NCI-H187 treated with DMSO at 0.1 percent for 48 hours (cell line): ENCODE results near the gene NUP107.

Source experiments
- DNase-seq: peaks from one replicate; lab custom pipeline; 2025; lab: John Stamatoyannopoulos, UW

NUP107 gene

DNA sequence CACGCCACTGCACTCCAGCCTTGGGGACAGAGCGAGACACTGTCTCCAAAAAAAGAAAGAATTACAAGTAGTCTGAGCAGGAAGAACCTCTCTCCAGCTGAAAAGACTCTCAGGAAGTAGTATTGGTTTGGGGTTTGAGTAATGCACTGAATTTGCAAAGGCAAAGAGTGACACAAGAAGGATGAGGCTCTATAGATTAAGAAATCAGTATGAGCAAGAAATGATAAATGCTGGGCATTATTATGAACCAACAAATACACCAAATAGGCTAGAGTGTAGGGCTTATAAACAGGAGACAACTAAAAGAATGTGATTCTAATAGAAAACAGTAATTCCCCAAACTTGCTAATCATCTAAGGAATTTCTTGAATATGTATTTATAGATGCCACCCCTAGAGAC, 56.6 kb downstream of the NUP107 start:
- DNase-seq, result no peak

DNA sequence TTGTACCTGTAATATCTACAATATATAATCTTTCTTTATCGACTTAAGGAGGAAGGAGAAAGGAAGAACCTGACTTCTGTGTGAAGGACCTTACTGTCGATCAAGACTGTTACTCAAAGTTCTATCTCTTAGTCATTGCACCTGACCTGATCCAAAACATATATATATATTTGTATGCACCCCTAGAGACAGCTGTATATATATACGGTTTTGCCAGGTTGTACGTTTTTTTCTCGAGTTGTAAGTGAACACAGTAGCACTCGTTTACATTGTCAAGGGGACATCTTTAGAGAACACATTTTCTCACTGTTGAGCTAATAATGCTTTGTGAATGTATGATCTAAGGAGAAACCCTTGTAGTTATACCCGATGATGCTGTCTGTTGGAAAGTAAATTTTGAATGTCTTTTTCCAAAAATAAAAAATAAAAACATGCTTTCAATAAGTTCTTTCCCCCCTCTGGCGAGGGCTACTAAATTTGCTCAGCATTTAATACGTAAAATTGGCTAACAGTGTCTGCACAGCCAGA, 58.7 kb downstream of the NUP107 start:
- DNase-seq, result no peak

DNA sequence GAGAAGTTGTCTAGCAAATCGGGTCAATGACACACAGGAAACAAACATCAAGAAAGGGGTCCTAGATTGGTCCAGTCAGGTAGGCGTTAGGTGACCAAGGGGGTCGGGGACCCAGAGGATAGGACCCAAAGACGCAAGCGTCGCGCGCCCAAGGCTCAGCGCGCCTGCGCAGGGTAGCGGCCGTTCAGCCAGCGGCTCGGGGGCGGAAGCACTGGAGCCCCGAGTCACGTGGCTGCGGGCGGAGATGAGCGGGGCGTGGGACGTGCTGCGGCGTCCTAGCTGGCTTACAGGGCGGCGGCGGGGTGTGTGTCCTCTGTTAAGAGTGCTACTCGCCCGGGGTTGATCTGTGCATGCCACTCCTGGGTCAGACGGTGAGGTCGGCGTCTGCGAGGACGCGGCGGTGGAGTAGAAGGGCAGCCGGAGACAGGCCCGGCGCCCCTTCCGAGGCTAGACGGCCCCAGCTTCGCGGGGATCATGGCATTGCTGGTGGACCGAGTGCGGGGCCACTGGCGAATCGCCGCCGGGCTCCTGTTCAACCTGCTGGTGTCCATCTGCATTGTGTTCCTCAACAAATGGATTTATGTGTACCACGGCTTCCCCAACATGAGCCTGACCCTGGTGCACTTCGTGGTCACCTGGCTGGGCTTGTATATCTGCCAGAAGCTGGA, 59.3 kb downstream of the NUP107 start, which contains the start of gene SLC35E3:
Gene SLC35E3, plus strand, starts transcription at position 273 of the 668 bp plus-strand sequence. Its CDS starts 202 bp downstream, at position 475.
- DNase-seq, result peak; percentile 80

DNA sequence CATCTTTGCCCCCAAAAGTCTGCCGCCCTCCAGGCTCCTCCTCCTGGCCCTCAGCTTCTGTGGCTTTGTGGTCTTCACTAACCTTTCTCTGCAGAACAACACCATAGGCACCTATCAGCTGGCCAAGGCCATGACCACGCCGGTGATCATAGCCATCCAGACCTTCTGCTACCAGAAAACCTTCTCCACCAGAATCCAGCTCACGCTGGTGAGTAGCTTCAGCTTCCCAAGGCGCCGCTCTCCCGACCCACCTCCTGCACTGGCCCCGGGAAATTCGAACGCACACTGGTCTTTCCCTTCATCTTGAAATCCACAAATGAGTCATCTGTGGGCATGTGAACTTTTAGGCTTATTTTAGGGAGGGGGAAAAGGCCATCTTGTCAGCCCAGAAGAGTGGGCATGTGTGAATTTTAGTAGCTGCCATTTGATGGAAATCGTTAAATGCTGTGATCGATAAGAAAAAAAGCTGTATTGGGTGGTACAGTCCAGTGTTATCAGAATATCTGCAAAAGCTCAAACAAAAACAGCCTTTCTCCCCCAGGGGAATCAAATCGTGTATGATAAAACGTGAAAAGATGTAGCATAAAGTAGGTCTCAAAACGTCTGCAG, 59.9 kb downstream of the NUP107 start:
- DNase-seq, result no peak

DNA sequence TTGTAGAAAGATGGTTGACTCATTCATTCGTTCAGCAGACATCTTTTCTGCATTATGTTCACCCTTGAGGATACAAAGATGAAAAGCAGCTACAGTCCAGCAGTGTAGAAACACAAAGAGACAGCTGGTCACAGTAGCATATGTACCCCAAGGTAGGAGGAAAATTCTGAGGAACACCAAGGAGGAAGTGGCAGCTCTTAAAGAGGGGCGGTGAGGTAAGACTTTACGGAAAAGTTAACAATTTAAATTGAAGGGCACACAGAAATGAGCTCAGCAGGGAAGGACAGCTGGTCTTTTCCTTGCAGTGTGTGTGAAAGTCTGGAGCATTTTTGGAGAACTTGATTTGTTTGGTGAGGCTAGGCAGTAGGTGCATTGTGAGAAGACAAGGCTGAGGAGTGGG, 62.7 kb downstream of the NUP107 start:
- no peak for DNase-seq

DNA sequence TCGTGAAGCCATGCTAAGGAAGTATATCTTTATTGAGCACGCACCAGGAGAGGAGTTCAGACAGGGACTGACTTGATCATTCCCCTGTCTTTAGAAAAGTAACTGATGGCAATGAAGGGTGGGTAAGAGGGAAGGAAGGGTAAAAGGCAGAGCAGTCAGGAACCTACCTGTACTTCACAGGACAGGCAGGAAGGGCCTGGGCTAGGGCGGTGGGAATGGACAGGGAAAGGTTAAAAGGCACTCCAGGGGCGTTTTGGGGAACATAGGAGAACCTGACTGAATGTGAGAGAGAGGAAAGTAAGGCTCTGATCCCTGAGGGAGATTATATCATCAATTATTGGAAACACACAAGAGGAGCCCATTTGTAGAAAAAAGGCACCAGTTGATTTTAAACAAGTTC, 63.1 kb downstream of the NUP107 start:
- no peak for DNase-seq

DNA sequence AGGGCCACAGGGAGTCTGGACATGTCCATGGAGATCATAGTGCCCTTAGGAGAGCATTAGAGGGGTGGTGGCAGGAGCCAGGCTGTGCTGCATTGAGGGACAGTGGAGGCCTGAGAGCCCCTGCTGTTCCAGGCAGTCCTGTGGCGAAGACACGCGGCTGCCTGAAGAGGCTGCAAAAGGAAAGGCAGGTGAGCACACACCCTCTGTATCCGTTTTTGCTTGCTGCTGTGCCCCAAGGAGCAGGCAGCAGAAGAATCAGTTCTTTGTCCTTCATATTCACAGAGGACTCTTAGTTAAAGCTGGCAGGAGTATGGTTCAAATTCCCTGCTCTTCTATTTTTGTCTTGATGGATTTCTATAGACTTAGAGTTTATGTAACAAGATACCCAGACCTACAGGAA, 63.7 kb downstream of the NUP107 start:
- DNase-seq, result no peak

DNA sequence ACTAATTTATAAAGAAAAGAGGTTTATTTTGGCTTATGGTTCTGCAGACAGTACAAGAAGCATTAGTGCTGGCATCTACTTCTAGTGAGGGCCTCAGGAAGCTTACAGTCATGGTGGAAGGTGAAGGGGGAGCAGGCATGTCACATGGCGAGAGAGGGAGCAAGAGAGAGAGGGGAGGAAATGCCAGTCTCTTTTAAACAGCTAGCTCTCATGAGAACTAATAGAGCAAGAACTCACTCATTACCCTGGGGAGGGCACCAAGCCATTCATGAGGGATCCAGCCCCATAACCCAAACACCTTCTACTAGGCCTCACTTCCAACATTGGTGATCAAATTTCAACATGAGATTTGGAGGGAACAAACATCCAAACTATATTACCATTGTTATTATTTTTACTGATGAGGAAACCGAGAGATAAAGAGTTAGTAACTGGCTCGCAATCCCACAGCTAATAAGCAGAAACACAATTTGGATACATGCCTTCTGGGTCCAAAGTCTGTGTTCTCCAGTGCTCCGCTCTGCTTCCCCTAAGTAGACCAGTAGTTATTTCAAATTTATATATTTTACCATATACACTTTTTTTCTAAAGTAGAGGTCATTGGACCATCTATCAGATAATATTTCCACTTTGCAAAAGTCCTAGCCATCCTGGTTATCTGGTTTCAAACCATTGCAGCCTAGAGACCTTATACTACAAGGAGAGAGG, 68.9 kb downstream of the NUP107 start:
- DNase-seq, result no peak

DNA sequence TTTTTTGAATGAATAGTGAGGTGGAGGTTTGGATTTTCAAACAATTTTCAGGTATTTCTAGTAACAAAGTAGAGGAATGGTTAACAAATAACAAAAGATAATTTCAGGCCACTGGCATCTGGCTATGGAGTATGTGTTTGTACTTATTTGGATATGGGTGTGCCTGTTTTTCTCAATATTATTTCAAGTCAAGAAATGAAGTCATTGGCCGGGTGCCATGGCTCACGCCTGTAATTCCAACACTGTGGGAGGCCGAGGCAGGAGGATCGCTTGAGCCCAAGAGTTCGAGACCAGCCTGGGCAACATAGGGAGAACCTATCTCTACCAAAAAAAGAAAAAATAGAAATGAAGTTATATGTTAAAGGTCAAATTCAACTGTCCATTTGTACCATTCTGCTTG, 73.1 kb downstream of the NUP107 start:
- DNase-seq, result no peak

DNA sequence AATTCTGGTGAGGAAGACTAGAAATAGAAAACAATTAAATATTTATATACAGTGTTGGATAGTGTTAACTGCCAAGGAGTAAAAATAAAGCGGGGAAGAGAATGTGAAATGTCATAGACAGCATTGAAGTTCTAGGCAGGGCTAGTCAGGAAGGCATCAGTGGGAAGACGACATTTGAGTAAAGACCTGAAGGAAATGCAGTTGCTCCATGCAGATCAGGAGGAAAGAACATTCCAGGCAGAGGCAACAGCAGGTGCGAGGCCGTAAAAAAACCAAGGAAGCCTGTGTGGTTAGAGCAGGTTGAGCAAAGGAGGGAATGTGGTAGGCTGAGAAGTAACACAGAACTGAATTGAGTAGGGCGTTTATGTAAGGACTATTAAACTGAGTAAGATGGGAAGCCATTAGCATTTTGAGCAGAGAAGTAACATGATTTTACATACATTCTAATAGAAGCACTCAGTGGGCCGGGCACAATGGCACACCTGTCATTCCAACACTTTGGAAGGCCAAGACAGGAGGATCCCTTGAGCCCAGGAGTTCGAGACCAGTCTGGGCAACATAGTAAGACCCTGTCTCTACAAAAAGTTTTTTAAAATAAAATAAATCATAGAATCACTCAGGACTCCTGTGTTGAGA, 74.1 kb downstream of the NUP107 start:
- no peak for DNase-seq

DNA sequence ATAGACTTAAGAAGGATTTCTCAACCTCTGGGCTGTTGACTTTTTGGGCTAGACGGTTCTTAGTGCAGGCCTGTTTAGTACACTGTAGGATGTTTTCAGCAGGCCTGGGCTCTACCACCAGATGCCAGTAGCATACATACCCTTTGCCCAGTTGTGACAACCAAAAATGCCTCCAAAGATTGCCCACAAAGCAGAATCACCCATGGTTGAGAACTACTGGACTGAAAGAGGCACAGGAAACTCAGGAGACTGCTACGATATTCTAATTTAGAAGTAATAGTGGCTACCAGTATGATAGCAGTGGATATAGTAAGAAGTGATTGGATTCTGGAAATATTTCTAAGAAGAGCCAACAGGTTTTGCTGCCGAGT, 74.6 kb downstream of the NUP107 start:
- no peak for DNase-seq

DNA sequence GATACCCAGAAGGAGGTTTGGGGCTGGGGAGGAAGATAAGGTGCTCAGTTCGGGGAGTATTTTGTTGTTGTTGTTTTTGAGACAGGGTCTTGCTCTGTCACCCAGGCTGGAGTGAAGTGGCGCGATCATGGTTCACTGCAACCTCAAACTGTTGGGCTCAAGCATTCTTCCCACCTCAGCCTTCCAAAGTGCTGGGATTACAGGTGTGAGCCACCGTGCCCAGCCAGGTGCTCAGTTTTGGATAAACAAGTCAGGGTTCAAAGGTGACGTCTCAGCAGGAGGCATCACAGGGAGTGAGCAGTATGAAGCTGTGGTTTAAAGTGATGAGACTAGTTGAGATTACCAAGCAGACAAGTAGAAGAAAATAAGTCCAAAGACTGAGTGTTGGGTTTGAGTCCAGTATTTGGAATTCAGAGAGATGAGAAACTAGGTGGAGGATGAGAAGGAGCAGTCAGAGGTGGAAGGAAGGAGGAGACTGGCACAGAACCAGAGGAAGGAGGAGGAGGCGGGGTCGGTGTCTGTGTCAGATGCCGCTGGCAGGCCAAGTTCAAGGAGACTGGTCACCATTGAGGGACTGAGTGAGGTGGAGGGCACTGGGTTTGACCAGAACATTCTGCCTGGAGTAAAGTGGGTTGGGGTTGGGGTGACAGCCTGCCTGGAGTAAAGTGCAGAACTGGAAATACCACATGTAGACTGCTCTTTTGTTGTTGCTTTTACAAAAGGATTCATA, 75.3 kb downstream of the NUP107 start:
- DNase-seq, result no peak

DNA sequence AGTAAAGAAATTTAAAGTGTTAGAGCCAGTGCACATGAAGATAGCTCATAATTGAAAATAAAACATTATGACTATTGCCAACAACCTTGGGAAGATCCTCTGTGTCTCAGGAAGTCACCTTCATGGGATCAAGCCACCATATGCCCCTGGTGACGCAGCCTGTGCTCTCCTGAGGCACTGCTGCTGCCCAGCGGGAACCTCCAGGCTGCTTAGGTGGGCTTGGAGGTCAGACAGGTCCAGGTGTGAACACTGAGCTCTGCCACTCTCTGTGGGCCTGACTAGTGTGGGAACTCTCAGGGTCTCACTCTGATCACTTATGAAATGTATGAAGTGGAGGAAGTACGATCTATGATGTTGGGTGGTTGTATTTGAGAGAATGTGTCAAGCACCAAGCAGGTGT, 75.9 kb downstream of the NUP107 start:
- DNase-seq, result no peak

DNA sequence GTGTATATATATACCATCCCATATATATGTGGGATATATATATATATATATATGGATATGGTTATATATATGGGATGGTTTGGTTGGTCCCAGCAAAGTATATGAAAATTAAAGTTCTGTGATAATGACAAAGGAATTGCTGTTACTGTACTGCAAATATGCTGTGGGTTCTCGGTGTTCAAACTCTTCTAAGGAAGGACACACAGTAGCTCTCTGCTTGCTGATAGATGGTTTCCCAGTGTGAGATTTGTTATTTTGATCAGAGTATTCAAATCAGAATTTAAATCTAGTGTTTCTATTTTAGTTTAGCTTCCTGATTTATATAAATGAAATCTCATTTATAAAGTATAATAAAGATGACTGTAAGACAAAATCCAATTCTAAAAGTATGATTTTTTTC, 78.9 kb downstream of the NUP107 start:
- DNase-seq, result no peak

DNA sequence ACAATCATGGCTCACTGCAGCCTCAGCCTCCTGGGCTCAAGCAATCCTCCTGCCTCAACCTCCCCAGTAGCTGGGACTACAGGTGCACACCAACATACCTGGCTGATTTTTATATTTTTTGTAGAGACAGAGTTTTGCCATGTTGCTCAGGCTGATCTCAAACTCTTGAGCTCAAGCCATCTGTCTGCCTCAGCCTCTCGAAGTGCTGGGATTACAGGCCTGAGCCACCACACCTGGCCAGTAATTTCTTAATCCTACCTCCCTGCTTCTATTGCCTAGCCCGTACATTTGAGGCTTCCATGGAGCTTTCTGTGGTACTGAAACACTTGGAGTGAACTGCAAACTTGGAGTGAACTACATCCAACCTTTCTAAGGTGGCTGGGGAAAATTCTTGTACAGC, 79.9 kb downstream of the NUP107 start:
- DNase-seq, result no peak

DNA sequence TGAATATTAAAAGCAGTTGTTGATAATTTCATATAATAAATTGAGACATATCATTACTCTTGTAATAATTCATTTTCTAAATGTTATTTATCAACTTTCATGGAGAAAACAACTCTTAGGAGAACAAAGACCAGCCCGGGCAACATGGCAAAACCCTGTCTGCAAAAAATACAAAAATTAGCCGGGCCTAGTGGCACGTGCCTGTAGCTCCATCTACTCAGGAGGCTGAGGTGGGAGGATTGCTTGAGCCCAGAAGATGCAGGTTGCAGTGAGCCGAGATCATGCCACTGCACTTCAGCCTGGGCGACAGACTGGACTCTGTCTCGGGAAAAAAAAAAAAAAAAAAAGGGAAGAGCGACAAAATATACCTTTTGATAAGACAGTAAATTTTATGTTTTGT, 80.4 kb downstream of the NUP107 start:
- no peak for DNase-seq

DNA sequence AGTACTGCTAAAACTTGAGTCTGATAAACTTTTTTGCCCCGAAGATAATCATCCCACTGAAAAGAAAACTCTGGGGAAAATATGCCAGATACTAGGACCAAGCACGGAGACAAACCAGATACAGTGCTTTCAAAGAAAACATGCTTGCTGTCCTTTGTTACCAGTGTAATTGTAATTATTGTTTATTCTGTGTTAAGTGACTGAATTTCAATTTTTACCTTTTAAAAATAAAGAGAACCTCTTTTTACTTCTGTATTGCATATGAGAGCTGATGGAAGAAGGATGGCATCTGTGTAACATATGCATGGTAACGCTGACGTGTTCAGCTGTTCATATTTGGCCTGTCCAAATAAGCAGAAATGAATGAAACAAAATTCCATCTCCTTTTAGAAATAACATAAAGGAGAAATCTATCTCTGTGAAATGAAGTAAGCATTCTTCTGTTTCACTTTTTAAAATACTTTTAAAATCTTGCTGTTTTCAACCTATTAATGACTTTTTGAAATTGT, 81.7 kb downstream of the NUP107 start:
- DNase-seq, result no peak

DNA sequence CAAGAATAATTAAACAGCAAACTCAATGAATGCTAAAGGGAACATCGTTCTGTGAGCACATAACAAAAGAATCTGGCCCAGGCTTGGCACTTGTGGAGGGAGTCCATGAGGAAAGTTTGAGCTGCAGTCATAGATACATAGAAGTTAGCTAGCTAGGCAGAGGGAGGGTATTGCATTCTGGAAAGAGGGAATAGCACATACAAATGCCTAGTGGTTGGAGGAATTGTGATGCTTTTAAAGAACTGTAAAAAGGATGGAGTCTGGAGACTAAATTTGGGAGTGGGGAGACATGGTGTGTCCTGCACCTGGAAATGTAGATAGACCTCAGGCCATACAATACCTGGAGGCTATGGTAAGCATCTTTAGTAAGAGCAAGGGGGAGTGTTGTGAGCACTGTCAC, 83.2 kb downstream of the NUP107 start:
- no peak for DNase-seq

DNA sequence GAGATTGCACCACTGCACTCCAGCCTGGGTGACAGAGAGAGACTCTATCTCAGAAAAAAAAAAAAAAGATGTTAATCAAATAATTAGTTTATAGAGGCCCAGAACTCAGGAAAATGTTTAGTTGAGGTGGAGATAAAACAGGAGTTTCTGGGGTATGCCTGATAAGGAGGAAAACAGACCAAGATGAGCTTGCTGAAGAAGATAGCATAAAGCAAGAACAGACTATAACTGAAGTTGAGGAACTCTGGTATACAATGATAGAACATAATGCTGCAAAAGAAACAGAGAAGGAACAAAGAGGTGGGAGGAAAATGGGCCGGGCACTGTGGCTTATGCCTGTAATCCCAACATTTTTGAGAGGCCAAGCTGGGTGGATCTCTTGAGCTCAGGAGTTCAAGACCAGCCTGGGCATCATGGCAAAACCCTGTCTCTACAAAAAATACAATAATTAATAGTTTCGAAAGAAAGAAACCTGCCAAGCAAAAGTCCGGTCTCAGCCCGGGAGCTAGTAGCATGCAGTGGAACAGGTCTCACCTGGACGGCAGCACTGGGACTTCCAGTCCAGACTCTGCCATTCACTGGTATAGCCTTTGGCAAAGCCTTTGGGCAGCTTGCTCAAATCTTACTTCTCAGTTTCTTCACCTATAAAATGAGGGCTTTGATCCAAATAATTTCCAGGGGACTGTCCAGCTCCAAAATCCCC, 84.6 kb downstream of the NUP107 start:
- DNase-seq, result no peak

DNA sequence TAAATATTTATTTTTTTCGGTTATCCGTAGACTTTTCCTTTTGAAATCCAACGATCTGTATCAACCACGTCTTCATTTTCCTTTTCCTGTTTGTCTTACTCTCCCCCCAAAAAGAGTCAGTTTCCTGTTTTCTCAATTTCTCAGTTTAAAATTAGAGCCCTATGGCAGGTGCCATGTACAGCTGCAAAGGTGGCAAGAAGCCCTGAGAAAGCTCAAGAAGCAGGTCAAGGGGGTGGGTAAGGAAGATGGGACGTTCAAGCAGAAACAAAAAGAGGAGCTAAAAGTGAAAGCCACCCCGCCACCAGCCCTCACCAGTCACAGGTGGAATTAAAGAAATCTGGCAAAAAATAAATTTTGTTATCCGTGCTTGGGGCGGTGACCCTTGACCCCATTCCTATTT, 85.9 kb downstream of the NUP107 start:
- DNase-seq, result no peak

DNA sequence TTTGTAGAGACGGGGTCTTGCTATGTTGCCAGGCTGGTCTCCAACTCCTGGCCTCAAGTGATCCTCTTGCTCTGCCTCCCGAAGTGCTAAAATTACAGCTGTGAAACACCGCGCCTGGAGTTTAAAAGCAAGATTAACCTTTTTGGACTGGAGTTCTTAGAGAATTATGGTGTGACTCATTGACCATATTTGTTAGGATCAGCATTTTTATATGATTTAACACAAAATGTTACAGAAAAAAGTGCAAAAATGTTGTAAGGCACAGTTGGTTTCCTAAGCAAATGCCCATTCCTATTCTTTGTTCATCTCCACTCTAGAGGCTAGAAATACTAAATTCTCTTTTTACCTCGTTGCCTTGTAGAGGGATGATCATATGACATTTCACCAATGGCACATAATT, 86.8 kb downstream of the NUP107 start:
- DNase-seq, result no peak
